ENCODE measurements around the gene LRP5.
"Not testable (repeated sequence)": the region's sequence is repeated elsewhere in the genome, so short reads cannot be mapped to it uniquely, and the experiment has no call there.

The LRP5 gene

GRCh38 chr11:68472778-68473177 is 160.4 kb downstream of the LRP5 start:
- no peak overlapping the region for H3K9ac ChIP-seq (ENCODE audit: low read depth, low read length, poor library complexity, severe bottlenecking)
- H2AFZ ChIP-seq (ENCODE audit: low read length): no peak overlapping the region
- H3K9me3 ChIP-seq (ENCODE audit: insufficient read depth, low read depth, low read length): no peaks in the 10 kb centered on the region
- H3K4me1 ChIP-seq (ENCODE audit: insufficient read depth, low read length, poor library complexity, severe bottlenecking): peaks cover 55% of the 10 kb centered on the region
- no peak for TF ChIP-seq CTCF (conservative IDR thresholded peaks at IDR 0.05; ENCODE audit: low read length)
- TF ChIP-seq EZH2phosphoT487 (IDR thresholded peaks at IDR 0.05; ENCODE audit: borderline replicate concordance): no peak
- H3K36me3 ChIP-seq (ENCODE audit: insufficient read depth, low read length): peaks cover 10% of the 10 kb centered on the region; the same call in 1 of the 2 replicates
- H3K9me2 ChIP-seq (replicated peaks; ENCODE audit: low read depth, low read length): no peaks in the 10 kb centered on the region
- H4K20me1 ChIP-seq (ENCODE audit: insufficient read depth, low read length, poor library complexity, severe bottlenecking): peaks cover 83% of the 10 kb centered on the region
- H3F3A ChIP-seq (ENCODE audit: low read depth): peaks cover 6% of the 10 kb centered on the region; the same call in 1 of the 2 replicates
- peaks cover 92% of the 10 kb centered on the region for H3K79me2 ChIP-seq (ENCODE audit: insufficient read depth, low read length)
- peak overlapping the region; percentile 48 for H3K4me3 ChIP-seq (ENCODE audit: low read length, poor library complexity, severe bottlenecking)
- H3K4me2 ChIP-seq (ENCODE audit: low read depth, low read length, poor library complexity, severe bottlenecking): peak overlapping the region; percentile 84
- H3K27me3 ChIP-seq (ENCODE audit: insufficient read depth, low read length, poor library complexity, severe bottlenecking): no peaks in the 10 kb centered on the region

DNA sequence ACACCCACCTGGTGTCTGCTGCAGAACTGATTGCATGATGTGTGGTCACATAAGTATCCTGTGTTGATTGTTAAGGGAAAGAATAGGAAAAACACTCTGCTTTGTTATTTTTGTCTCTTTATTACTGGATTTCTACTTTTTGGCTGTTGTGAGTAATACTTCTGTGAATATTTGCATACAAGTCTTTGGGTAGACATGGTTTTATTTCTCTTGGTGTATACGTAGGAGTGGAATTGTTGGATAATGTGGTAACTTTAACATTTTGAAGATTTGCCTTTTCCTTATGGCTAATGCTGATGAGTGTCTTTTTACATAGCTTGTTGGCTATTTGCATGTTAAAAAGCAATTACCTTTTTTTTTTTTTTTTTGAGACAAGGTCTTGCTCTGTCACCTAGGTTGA is 161.3 kb downstream of the LRP5 start:
- Histone ChIP-seq H3K9ac (ENCODE audit: low read depth, low read length, poor library complexity, severe bottlenecking) (no peak overlapping the region), H3K79me2 (ENCODE audit: insufficient read depth, low read length) (peaks cover 92% of the 10 kb centered on the region), H3F3A (ENCODE audit: low read depth) (peaks cover 6% of the 10 kb centered on the region; the same call in 1 of the 2 replicates), H4K20me1 (ENCODE audit: insufficient read depth, low read length, poor library complexity, severe bottlenecking) (peaks cover 81% of the 10 kb centered on the region), H3K4me1 (ENCODE audit: insufficient read depth, low read length, poor library complexity, severe bottlenecking) (peaks cover 46% of the 10 kb centered on the region), H3K9me2 (replicated peaks; ENCODE audit: low read depth, low read length) (no peaks in the 10 kb centered on the region), H2AFZ (ENCODE audit: low read length) (no peak overlapping the region), H3K27me3 (ENCODE audit: insufficient read depth, low read length, poor library complexity, severe bottlenecking) (no peaks in the 10 kb centered on the region), H3K36me3 (ENCODE audit: insufficient read depth, low read length) (peaks cover 6% of the 10 kb centered on the region; the same call in 1 of the 2 replicates), H3K4me2 (ENCODE audit: low read depth, low read length, poor library complexity, severe bottlenecking) (peak overlapping the region; percentile 84), H3K9me3 (ENCODE audit: insufficient read depth, low read depth, low read length) (no peaks in the 10 kb centered on the region), H3K4me3 (ENCODE audit: low read length, poor library complexity, severe bottlenecking) (no peak overlapping the region)
- no peak for TF ChIP-seq CTCF (conservative IDR thresholded peaks at IDR 0.05; ENCODE audit: low read length)
- no peak for TF ChIP-seq EZH2phosphoT487 (IDR thresholded peaks at IDR 0.05; ENCODE audit: borderline replicate concordance)

- not testable (repeated sequence) for H2AFZ ChIP-seq (ENCODE audit: low read length); H3K9me3 ChIP-seq (ENCODE audit: insufficient read depth, low read depth, low read length); H3F3A ChIP-seq (ENCODE audit: low read depth); H3K27me3 ChIP-seq (ENCODE audit: insufficient read depth, low read length, poor library complexity, severe bottlenecking); H3K4me3 ChIP-seq (ENCODE audit: low read length, poor library complexity, severe bottlenecking); H3K9me2 ChIP-seq (replicated peaks; ENCODE audit: low read depth, low read length); H3K9ac ChIP-seq (ENCODE audit: low read depth, low read length, poor library complexity, severe bottlenecking); H3K4me2 ChIP-seq (ENCODE audit: low read depth, low read length, poor library complexity, severe bottlenecking)
- Histone ChIP-seq H3K36me3 (ENCODE audit: insufficient read depth, low read length) (peaks cover 11% of the 10 kb centered on the region; the same call in 1 of the 2 replicates), H3K79me2 (ENCODE audit: insufficient read depth, low read length) (peaks cover 92% of the 10 kb centered on the region), H4K20me1 (ENCODE audit: insufficient read depth, low read length, poor library complexity, severe bottlenecking) (peaks cover 81% of the 10 kb centered on the region), H3K4me1 (ENCODE audit: insufficient read depth, low read length, poor library complexity, severe bottlenecking) (peaks cover 27% of the 10 kb centered on the region)
These were observed 163.2 kb downstream of the LRP5 start for GRCh38 chr11:68475626-68476025.

DNA sequence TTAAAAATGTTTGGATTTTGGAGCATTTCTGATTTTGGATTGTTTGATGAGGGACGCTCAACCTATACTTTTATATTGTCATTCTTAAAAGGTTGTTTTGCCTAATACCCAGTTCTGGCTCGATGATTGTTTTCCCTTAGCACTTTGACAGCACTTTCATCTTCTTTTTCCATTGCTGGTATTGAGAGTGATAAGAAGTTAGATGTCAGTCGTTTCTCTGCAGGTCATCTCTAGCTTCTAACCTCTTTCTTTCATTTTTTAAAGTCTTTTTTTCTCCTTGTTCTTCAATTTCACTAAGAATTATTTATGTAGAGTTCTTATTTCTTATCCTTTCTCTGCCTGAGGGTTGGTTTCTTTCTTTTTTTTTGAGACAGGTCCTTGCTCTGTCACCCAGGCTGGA is 167.0 kb downstream of the LRP5 start:
- Histone ChIP-seq H3K36me3 (ENCODE audit: insufficient read depth, low read length) (peaks cover 12% of the 10 kb centered on the region; the same call in 1 of the 2 replicates), H3K79me2 (ENCODE audit: insufficient read depth, low read length) (peaks cover 92% of the 10 kb centered on the region), H3K9me2 (replicated peaks; ENCODE audit: low read depth, low read length) (no peaks in the 10 kb centered on the region), H3K4me1 (ENCODE audit: insufficient read depth, low read length, poor library complexity, severe bottlenecking) (no peaks in the 10 kb centered on the region), H4K20me1 (ENCODE audit: insufficient read depth, low read length, poor library complexity, severe bottlenecking) (peaks cover 80% of the 10 kb centered on the region), H3K9me3 (ENCODE audit: insufficient read depth, low read depth, low read length) (no peaks in the 10 kb centered on the region; the same call in 1 of the 2 replicates), H2AFZ (ENCODE audit: low read length) (no peak overlapping the region), H3K9ac (ENCODE audit: low read depth, low read length, poor library complexity, severe bottlenecking) (no peak overlapping the region), H3K4me3 (ENCODE audit: low read length, poor library complexity, severe bottlenecking) (no peak overlapping the region), H3K4me2 (ENCODE audit: low read depth, low read length, poor library complexity, severe bottlenecking) (no peak overlapping the region), H3F3A (ENCODE audit: low read depth) (no peaks in the 10 kb centered on the region), H3K27me3 (ENCODE audit: insufficient read depth, low read length, poor library complexity, severe bottlenecking) (no peaks in the 10 kb centered on the region)
- TF ChIP-seq EZH2phosphoT487 (IDR thresholded peaks at IDR 0.05; ENCODE audit: borderline replicate concordance) (no peak), CTCF (conservative IDR thresholded peaks at IDR 0.05; ENCODE audit: low read length) (no peak)

Data from Loucy (cell line).